Bronchial epithelial cell (primary cell): Measurements from ENCODE around the gene FTO. TPM values are rescaled to one million over a fixed set of nuclear protein-coding genes. Genes with fewer than 3 reads are reported as not detected.
A peak's percentile ranks its signal among the peaks of the same experiment; 100 is the strongest.

Experiments
- DNase-seq: peaks from one replicate; pipeline ENCODE4 v3.0.0-alpha.2; 2010; ENCODE audit warnings: low read depth
- FAIRE-seq: peaks from 2 replicates; lab custom pipeline; 2011; peaks lifted over from hg19 to GRCh38; lab: Jason Lieb, UNC
- H3K27me3 ChIP-seq: 2 replicates; pipeline ENCODE4 v1.5.1; 2011; ENCODE audit warnings: low read length; ENCODE audit not compliant: control insufficient read depth, insufficient read depth
- H3K36me3 ChIP-seq: 2 replicates; pipeline ENCODE4 v1.5.1; 2011; ENCODE audit warnings: low read length; ENCODE audit not compliant: control insufficient read depth, insufficient read depth
- H3K4me3 ChIP-seq: 2 replicates; pipeline ENCODE4 v1.5.1; 2011; ENCODE audit warnings: mild to moderate bottlenecking, low read depth, low read length, control low read depth
- CTCF ChIP-seq: IDR thresholded peaks from 2 replicates; pipeline ENCODE4 v1.5.1; 2011; ENCODE audit warnings: mild to moderate bottlenecking, moderate library complexity, low read length, control low read depth, inconsistent platforms; ENCODE audit not compliant: insufficient read depth, severe bottlenecking
- total RNA-seq: library from RNA; depleted of rRNA; stranded (reverse); fragments of >200 nt; gene quantifications from 2 replicates; pipeline ENCODE4 v1.2.1, GENCODE V29; 2014

FTO gene
- total RNA-seq, 1 donor from 2014 or later, result 41.6 TPM

- H3K27me3 ChIP-seq, result no peaks in the 10 kb centered on the region
- peak; percentile 18 for DNase-seq
- FAIRE-seq, result no peak
These were observed 462.2 kb downstream of the FTO start for GRCh38 chr16:54165912-54166865.

GRCh38 chr16:54169112-54169511 is 465.2 kb downstream of the FTO start:
- TF ChIP-seq CTCF, result no peak
- no peak overlapping the region for H3K4me3 ChIP-seq
- H3K36me3 ChIP-seq, result no peaks in the 10 kb centered on the region
- H3K27me3 ChIP-seq, result no peaks in the 10 kb centered on the region
- DNase-seq (no peak), FAIRE-seq (no peak)

More at GRCh38 chr16:54165912-54166865, 462.2 kb downstream of the FTO start:
- no peak for TF ChIP-seq CTCF
- no peaks in the 10 kb centered on the region for H3K36me3 ChIP-seq
- H3K4me3 ChIP-seq, result no peak overlapping the region

DNA sequence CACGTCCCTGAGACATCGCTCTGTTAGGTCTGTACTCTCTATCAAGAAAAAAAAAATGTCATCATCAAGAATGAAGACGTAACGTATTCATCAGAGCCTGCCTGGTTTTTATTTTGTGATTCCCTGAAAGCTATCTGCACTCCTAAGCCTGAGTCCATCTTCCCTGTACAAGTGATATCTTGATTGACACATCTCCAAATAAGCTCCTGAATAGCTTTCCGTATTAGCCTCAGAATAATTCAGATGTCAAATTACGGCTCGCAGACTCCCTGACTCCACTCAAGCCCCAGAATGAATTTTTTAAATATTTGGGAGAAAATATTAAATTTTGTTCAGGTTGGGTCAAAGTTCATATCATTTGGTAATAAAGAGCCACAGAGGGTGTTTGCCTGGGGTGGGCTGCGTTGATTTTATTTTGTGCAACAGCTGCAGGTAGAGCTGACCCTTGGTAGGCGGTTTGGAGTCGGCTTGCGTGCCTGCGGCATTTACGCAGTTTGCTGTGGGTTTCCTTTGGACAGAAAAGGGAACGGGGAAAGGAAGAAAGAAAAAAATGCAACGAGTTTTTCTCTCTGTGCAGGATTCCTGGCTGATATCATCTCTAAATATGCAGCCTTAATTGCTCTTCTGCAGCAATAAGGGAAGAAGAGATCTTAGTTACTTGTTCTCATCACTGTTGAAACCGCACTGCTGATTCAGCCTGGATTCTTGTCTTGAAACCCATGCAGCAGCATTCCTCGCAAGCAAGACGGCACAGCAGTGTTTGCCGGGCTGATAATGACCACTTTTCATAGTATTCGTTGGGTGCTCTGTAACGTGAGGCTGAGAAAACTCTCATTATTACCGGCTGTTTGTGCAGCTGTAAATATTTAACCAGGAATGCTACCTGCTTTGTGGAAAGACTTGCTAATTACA is 467.9 kb downstream of the FTO start:
- Histone ChIP-seq H3K36me3 (no peaks in the 10 kb centered on the region), H3K4me3 (no peak overlapping the region), H3K27me3 (no peaks in the 10 kb centered on the region)
- TF ChIP-seq CTCF, result no peak
- no peak for FAIRE-seq
- DNase-seq, result peak; percentile 61

- no peak for DNase-seq
- FAIRE-seq, result no peak
- TF ChIP-seq CTCF, result no peak
- no peaks in the 10 kb centered on the region for H3K36me3 ChIP-seq
- H3K4me3 ChIP-seq, result no peak overlapping the region
- H3K27me3 ChIP-seq, result no peaks in the 10 kb centered on the region
These were observed 469.5 kb downstream of the FTO start for GRCh38 chr16:54173490-54173889.

DNA sequence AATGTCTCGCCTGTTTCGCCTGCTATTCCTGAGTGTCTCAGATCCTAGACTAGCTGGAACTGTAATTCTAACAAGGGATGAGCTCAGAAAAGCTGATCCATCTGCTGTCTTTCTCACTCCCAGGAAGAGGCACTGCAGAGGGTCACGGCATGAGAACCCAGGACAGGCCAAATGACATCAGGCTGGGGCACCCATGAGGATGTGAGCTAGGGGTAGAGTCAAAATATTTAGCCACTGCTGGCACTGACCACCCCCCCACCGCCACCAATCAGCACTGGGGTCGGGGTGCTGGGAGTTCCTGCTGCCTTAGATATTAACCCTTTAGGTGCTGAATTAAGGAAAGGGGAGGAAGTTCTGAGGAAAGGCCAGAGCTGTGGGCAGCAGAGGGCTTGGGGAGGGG is 470.2 kb downstream of the FTO start:
- no peak for TF ChIP-seq CTCF
- no peak for DNase-seq
- no peak overlapping the region for H3K4me3 ChIP-seq
- no peak for FAIRE-seq
- H3K36me3 ChIP-seq, result no peaks in the 10 kb centered on the region
- H3K27me3 ChIP-seq, result no peaks in the 10 kb centered on the region
